Measurements from ENCODE around the gene DYTN. TPM values are rescaled to one million over a fixed set of nuclear protein-coding genes. Genes with fewer than 3 reads are reported as not detected.

Gene DYTN
- total RNA-seq, 1 donor from 2014 or later: not detected

DNA sequence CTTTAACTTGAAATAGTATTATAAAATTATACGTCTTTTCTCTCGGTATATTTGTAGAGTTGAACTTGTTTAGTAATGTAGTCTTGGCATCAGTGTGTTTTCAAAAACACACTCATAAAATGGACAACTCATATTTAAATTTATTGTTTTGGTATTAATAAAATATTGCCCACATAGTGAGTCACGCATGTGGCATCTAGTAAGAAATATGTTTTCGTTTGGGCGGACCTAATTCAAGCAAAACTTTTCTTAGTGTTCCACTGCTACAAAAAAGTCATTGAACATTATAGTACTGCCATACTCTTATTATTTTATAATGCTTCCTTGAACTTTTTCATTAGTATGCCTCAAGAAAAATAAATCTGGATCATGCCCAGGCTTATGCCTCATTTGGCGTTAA, 107.0 kb downstream of the DYTN start:
- no peak for ATAC-seq

DNA sequence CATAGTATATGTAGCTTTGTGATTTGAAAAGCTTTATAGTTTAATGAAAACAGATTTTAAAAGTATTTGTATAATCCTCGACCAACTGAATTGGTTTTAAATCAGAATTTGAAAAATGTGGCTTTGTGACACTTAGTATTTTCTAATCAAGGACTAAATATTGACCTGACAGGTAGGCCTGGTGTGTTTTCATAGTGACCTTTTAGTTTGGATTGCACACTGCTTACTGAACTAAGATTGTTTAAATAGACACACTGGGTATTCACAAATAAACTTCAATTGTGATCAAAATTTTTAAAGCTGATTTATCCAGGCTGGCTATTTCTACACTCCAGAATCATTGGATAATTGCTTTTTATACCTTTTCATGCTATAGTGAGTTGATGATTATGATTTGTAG, 107.7 kb downstream of the DYTN start:
- ATAC-seq: no peak

DNA sequence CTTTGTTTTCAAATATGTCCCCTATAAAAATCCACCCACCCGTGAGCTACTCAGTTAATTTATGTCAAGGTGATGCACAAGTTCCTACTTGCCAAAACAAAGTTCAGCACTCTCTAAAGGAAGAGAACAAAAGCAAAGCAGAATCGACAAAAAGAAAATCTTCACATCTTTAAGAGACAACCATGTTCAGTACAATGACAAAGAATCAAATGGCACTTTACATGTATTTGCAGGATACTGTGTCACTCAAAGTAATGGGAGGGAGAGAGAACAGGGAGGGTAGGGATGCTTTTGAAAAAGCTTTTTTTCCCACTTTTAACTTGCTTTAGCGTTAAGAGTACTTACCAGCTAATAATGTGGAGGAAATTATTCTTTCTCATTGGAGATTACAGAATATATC, 115.0 kb downstream of the DYTN start:
- no peak for ATAC-seq

Other genes starting within 250 kb of the DYTN start
- gene FAM237A, start 75.9 kb downstream of the DYTN start, total RNA-seq: not detected
- gene MDH1B, start 46.9 kb upstream of the DYTN start, total RNA-seq: 0.76 TPM
- 19.7 TPM for gene FASTKD2, start 47.2 kb upstream of the DYTN start, total RNA-seq
- not detected for gene CPO, start 221.1 kb upstream of the DYTN start, total RNA-seq

All from esophagus mucosa (tissue), 1 donor.